K562 (cell line): ENCODE data around the gene HPN. TPM values are rescaled to one million over a fixed set of nuclear protein-coding genes. Genes with fewer than 3 reads are reported as not detected.
A peak's percentile ranks its signal among the peaks of the same experiment; 100 is the strongest.

Experiments used
- EP300 ChIP-seq: IDR thresholded peaks from 2 replicates; pipeline ENCODE4 v1.6.1; 2012; ENCODE audit warnings: low read length, improper control_type of control experiment
- GATAD2A ChIP-seq: fragments of 450-650 bp; IDR thresholded peaks from 2 replicates; pipeline ENCODE4 v1.6.1; 2017
- PCBP2 ChIP-seq: fragments of 200-400 bp; formaldehyde crosslinking; IDR thresholded peaks from 2 replicates; pipeline ENCODE4 v1.6.1; 2018; ENCODE audit warnings: low read length, low read depth, mild to moderate bottlenecking, moderate library complexity; ENCODE audit not compliant: poor library complexity, severe bottlenecking
- POU5F1 ChIP-seq: fragments of 150-350 bp; IDR thresholded peaks from 2 replicates; pipeline ENCODE4 v1.6.1; 2014; ENCODE audit warnings: borderline replicate concordance, low read length, low read depth, mild to moderate bottlenecking; ENCODE audit not compliant: partially characterized antibody
- RBM39 ChIP-seq: fragments of 200-400 bp; formaldehyde crosslinking; optimal IDR thresholded peaks from 2 replicates; pipeline ENCODE3; 2018; ENCODE audit warnings: low read depth, low read length
- SRF ChIP-seq, 2 experiments: fragments of 250-450, 450-650 bp in 1 of 2; sonication (Bioruptor Pico) in 1 of 2; sonication (generic) in 1 of 2; formaldehyde crosslinking; IDR thresholded peaks; 2 replicates each; pipeline versions ENCODE4 v1.5.0 to v1.5.1; 2020 to 2022; ENCODE audit warnings: mild to moderate bottlenecking in 1 of 2, missing genetic modification reagents in 1 of 2
- STAG1 ChIP-seq: sonication (generic); formaldehyde crosslinking; IDR thresholded peaks from 2 replicates; pipeline ENCODE4 v1.5.0; 2020; ENCODE audit warnings: missing genetic modification reagents, borderline replicate concordance
- TRIM24 ChIP-seq, 2 experiments: fragments of 450-650 bp; IDR thresholded peaks; 2 replicates each; pipeline ENCODE4 v1.6.1; 2016
- YY1 ChIP-seq, 3 experiments: IDR thresholded peaks; 2 replicates each; pipeline ENCODE4 v1.6.1; 2011; ENCODE audit warnings: low read length in 2 of 3, mild to moderate bottlenecking in 2 of 3, moderate library complexity in 2 of 3, borderline replicate concordance in 1 of 3, control low read depth in 1 of 3, low read depth in 1 of 3; ENCODE audit not compliant: insufficient read depth in 3 of 3, insufficient replicate concordance in 2 of 3, control insufficient read depth in 1 of 3, insufficient read length in 1 of 3; ENCODE audit errors: extremely low read depth in 1 of 3
- ZNF41 ChIP-seq: fragments of 250-450 bp; sonication (Bioruptor Pico); conservative IDR thresholded peaks from 2 replicates; pipeline ENCODE4 v1.4.0; 2020; ENCODE audit warnings: mild to moderate bottlenecking
- ZNF551 ChIP-seq: fragments of 250-450 bp; sonication (Bioruptor Pico); IDR thresholded peaks from 2 replicates; pipeline ENCODE4 v1.5.0; 2021; ENCODE audit warnings: mild to moderate bottlenecking, moderate library complexity
- ZNF785 ChIP-seq: fragments of 250-450 bp; sonication (Bioruptor Pico); IDR thresholded peaks from 2 replicates; pipeline ENCODE4 v1.4.0; 2020; ENCODE audit warnings: mild to moderate bottlenecking
- polyA plus RNA-seq, 8 experiments: library from polyadenylated mRNA; depleted of rRNA in 4 of 8; stranded (reverse) in 5 of 8; unstranded in 3 of 8; fragments of >200 nt; fragmentation: Nextera tagmentation in 2 of 8; fragmentation: Illumina TruSeq in 1 of 8; extraction: Ambion mirVana in 2 of 8; extraction: Trizol in 1 of 8; gene quantifications; 2 replicates each; pipeline versions ENCODE4 v1.2.1 to v1.2.3, GENCODE V29; 2011 to 2014; ENCODE audit warnings: inconsistent platforms in 1 of 8, missing spikeins in 1 of 8
- total RNA-seq, 7 experiments: library from RNA; depleted of rRNA in 6 of 7; stranded (reverse); fragments of >200 nt in 6 of 7; fragmentation: Illumina TruSeq in 2 of 7; extraction: Trizol in 2 of 7; gene quantifications; 2 replicates each; pipeline versions ENCODE4 v1.2.1 to v1.2.3, GENCODE V29; 2011 to 2021; ENCODE audit warnings: low replicate concordance in 1 of 7
- TF ChIP-seq, protein P1 (sequence below): fragments of 450-650 bp; formaldehyde crosslinking; IDR thresholded peaks from 2 replicates; pipeline ENCODE4 v1.4.0; 2020; ENCODE audit warnings: mild to moderate bottlenecking, mixed read lengths
- TF ChIP-seq, protein P2 (sequence below): sonication (generic); formaldehyde crosslinking; IDR thresholded peaks from 2 replicates; pipeline ENCODE4 v1.8.1; 2023; ENCODE audit warnings: mild to moderate bottlenecking, missing genetic modification reagents
- TF ChIP-seq, protein P3 (sequence below): fragments of 250-450 bp; sonication (Bioruptor Pico); IDR thresholded peaks from 2 replicates; pipeline ENCODE4 v1.8.0; 2022; ENCODE audit warnings: inconsistent platforms
- TF ChIP-seq, protein P4 (sequence below): fragments of 450-650 bp; formaldehyde crosslinking; IDR thresholded peaks from 2 replicates; pipeline ENCODE4 v1.4.0; 2020; ENCODE audit warnings: mild to moderate bottlenecking, moderate library complexity
- TF ChIP-seq, protein P5 (sequence below), 3 experiments: fragments of 200-800 bp in 1 of 3; sonication (Bioruptor generic) in 1 of 3; sonication (generic) in 1 of 3; formaldehyde crosslinking in 1 of 3; IDR thresholded peaks; 2 replicates each; pipeline versions ENCODE4 v1.6.1 to v1.8.0; 2016 to 2022; ENCODE audit warnings: mild to moderate bottlenecking in 2 of 3, missing compliant biosample characterization in 2 of 3, missing genetic modification characterization in 2 of 3, missing genetic modification reagents in 1 of 3
- TF ChIP-seq, protein P6 (sequence below): fragments of 250-450 bp; sonication (Bioruptor Pico); IDR thresholded peaks from 2 replicates; pipeline ENCODE4 v1.9.0; 2021; ENCODE audit warnings: mild to moderate bottlenecking

Gene HPN
- total and polyA plus RNA-seq, 9 of the 15 experiments (the other 6 are each of a cell fraction or from before 2014, with no cell fraction given), result 0.10 to 0.20 TPM; not detected in 7

DNA sequence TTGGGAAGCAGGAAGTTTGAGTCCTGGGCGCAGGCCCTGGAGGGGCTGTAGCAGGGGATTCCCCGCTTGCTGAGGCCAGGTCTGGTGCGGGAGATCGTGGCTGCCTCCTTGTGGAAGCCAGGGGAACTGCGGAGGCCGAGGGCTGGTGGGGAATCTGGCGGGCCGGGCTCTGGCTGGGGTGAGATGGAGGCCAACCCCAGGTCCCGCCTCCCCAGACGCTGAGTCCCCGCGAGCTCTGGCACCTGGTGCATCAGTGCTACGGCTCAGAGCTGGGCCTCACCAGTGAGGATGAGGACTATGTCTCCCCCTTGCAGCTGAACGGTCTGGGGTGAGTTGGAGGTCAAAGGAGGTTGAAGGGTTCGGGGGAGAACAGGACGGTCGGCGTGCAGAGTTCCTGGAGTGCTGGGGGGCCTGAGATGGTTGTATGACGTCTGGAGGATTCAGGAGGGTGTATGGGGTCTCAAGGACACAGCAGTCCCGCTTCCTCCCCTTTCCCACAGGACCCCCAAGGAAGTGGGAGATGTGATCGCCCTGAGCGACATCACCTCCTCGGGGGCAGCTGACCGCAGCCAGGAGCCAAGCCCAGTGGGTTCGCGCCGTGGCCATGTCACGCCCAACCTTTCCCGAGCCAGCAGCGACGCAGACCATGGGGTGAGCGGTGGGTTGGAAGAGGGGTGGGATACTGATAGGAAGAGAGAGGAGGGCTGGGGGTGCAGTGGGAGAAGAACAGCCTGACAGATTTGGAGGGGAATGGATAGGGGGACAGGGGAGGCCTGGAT lies 28.3 kb upstream of the HPN start (continued):
- TF ChIP-seq, protein P1, sequence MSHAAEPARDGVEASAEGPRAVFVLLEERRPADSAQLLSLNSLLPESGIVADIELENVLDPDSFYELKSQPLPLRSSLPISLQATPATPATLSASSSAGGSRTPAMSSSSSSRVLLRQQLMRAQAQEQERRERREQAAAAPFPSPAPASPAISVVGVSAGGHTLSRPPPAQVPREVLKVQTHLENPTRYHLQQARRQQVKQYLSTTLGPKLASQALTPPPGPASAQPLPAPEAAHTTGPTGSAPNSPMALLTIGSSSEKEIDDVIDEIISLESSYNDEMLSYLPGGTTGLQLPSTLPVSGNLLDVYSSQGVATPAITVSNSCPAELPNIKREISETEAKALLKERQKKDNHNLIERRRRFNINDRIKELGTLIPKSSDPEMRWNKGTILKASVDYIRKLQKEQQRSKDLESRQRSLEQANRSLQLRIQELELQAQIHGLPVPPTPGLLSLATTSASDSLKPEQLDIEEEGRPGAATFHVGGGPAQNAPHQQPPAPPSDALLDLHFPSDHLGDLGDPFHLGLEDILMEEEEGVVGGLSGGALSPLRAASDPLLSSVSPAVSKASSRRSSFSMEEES, result no peak
- TF ChIP-seq RBM39 (no peak), STAG1 (CRISPR knock-in tag) (peak; percentile 55; the same call in 1 of the 2 replicates), GATAD2A (no peak), TRIM24 (IDR thresholded peaks at IDR 0.05) (no peak), EP300 (no peak), PCBP2 (no peak), ZNF41 (CRISPR knock-in tag) (no peak), ZNF551 (CRISPR knock-in tag) (no peak), ZNF785 (CRISPR knock-in tag) (no peak), SRF (CRISPR knock-in tag; IDR thresholded peaks at IDR 0.05) (no peak), YY1 (IDR thresholded peaks at IDR 0.05; ENCODE audit: borderline replicate concordance in 1 of 3, control insufficient read depth in 1 of 3, extremely low read depth in 1 of 3, insufficient read depth in 3 of 3, insufficient read length in 1 of 3, insufficient replicate concordance in 2 of 3, low read depth in 1 of 3, low read length in 2 of 3) (peak in 1 of 3 experiments; percentile 41), POU5F1 (no peak)
- TF ChIP-seq, protein P2, sequence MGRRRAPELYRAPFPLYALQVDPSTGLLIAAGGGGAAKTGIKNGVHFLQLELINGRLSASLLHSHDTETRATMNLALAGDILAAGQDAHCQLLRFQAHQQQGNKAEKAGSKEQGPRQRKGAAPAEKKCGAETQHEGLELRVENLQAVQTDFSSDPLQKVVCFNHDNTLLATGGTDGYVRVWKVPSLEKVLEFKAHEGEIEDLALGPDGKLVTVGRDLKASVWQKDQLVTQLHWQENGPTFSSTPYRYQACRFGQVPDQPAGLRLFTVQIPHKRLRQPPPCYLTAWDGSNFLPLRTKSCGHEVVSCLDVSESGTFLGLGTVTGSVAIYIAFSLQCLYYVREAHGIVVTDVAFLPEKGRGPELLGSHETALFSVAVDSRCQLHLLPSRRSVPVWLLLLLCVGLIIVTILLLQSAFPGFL (CRISPR knock-in tag), result no peak
- TF ChIP-seq, protein P3, sequence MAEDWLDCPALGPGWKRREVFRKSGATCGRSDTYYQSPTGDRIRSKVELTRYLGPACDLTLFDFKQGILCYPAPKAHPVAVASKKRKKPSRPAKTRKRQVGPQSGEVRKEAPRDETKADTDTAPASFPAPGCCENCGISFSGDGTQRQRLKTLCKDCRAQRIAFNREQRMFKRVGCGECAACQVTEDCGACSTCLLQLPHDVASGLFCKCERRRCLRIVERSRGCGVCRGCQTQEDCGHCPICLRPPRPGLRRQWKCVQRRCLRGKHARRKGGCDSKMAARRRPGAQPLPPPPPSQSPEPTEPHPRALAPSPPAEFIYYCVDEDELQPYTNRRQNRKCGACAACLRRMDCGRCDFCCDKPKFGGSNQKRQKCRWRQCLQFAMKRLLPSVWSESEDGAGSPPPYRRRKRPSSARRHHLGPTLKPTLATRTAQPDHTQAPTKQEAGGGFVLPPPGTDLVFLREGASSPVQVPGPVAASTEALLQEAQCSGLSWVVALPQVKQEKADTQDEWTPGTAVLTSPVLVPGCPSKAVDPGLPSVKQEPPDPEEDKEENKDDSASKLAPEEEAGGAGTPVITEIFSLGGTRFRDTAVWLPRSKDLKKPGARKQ (CRISPR knock-in tag), result no peak
- TF ChIP-seq, protein P4, sequence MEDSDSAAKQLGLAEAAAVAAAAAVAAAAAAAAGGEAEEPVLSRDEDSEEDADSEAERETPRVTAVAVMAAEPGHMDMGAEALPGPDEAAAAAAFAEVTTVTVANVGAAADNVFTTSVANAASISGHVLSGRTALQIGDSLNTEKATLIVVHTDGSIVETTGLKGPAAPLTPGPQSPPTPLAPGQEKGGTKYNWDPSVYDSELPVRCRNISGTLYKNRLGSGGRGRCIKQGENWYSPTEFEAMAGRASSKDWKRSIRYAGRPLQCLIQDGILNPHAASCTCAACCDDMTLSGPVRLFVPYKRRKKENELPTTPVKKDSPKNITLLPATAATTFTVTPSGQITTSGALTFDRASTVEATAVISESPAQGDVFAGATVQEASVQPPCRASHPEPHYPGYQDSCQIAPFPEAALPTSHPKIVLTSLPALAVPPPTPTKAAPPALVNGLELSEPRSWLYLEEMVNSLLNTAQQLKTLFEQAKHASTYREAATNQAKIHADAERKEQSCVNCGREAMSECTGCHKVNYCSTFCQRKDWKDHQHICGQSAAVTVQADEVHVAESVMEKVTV (CRISPR knock-in tag), result peak; percentile 81
- TF ChIP-seq, protein P5, sequence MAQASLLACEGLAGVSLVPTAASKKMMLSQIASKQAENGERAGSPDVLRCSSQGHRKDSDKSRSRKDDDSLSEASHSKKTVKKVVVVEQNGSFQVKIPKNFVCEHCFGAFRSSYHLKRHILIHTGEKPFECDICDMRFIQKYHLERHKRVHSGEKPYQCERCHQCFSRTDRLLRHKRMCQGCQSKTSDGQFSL (CRISPR knock-in tag; IDR thresholded peaks at IDR 0.05), result no peak
- TF ChIP-seq, protein P5 (tag; IDR thresholded peaks at IDR 0.05), result no peak
- TF ChIP-seq, protein P6, sequence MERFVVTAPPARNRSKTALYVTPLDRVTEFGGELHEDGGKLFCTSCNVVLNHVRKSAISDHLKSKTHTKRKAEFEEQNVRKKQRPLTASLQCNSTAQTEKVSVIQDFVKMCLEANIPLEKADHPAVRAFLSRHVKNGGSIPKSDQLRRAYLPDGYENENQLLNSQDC (CRISPR knock-in tag), result no peak
